GM12873 (cell line): ENCODE measurements around the gene AFF1.

Experiments
- CTCF ChIP-seq: IDR thresholded peaks from 2 replicates; pipeline ENCODE4 v1.5.1; 2012; ENCODE audit warnings: low read depth, mild to moderate bottlenecking, moderate library complexity, low read length, control low read depth; ENCODE audit not compliant: insufficient read depth; ENCODE audit errors: missing control alignments

AFF1 gene

GRCh38 chr4:86977621-86978184 lies 42.9 kb downstream of the AFF1 start:
- TF ChIP-seq CTCF = no peak

GRCh38 chr4:86978709-86979108 lies 43.9 kb downstream of the AFF1 start:
- no peak for TF ChIP-seq CTCF

- no peak for TF ChIP-seq CTCF
Measured at GRCh38 chr4:86980230-86980629, 45.4 kb downstream of the AFF1 start.

- no peak for TF ChIP-seq CTCF
Measured at GRCh38 chr4:86981789-86982188, 47.0 kb downstream of the AFF1 start.

GRCh38 chr4:86990510-86990909 lies 55.7 kb downstream of the AFF1 start:
- no peak for TF ChIP-seq CTCF

GRCh38 chr4:86991994-86992393 lies 57.2 kb downstream of the AFF1 start:
- TF ChIP-seq CTCF = no peak

- TF ChIP-seq CTCF = no peak
Measured at GRCh38 chr4:86993909-86994681, 59.3 kb downstream of the AFF1 start.
